ENCODE results near the gene MED12L. TPM values are rescaled to one million over a fixed set of nuclear protein-coding genes. Genes with fewer than 3 reads are reported as not detected.

Gene MED12L
- total RNA-seq, 6 donors from 2014 or later, result 0.27 to 1.5 (median 0.31) TPM; not detected in 2

DNA sequence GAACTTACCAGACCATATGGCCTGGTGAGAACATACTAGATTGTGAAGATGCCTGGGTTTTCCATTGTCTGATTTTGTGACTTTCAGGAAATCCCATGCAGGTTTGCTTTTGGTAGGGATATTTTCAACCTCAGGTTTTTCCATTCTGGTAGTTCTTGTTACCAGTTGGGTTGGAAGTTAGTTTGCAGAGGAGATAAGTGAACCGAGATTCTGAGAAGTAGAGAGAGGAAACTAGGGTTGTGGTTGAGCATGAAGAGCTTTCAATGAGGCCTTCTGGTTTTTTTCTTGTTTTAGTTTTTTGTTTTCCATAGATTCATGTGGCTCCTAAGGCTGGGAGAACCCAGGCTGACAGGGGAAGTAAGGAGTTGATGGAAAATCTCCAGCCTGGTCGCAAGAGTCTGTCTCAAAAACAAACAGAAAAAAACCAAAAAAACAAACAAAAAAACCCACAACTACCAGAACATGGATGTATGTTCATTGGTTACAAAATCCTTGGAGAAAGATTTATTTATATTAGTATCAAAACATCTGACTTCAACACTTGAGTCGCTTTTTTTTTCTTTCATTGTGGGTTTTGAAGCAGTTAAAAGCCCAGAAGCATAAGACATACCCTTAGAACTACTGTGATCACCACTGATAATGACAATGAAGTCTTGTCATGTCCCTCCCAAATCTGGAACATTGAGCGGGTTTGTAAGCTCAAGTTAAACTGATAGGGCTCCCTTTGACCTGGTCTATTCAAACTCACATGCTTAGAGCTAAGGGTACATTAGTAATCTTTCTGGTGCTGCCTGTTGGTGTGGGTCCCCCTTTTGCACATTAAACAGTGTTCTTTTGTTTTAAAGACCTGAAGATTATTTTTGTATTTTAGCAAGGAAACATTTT is 114.3 kb downstream of the MED12L start:
- H3K36me3 ChIP-seq, result no peaks in the 10 kb centered on the region
- no peak overlapping the region for H3K4me3 ChIP-seq
- peaks cover 0 to 4% (median 1%) of the 10 kb centered on the region in 4 donors for H3K4me1 ChIP-seq
- H3K27ac ChIP-seq, result no peak overlapping the region
- no peaks in the 10 kb centered on the region for H3K9me3 ChIP-seq
- ATAC-seq (ENCODE audit: low FRiP score in 2 of 2), result no peak
- 63 to 71% methylated on average over 4 of the region's 4 CpGs for WGBS, 2 donors
- DNase-seq, result no peak
- H3K27me3 ChIP-seq, result no peaks in the 10 kb centered on the region
- TF ChIP-seq, protein P1, sequence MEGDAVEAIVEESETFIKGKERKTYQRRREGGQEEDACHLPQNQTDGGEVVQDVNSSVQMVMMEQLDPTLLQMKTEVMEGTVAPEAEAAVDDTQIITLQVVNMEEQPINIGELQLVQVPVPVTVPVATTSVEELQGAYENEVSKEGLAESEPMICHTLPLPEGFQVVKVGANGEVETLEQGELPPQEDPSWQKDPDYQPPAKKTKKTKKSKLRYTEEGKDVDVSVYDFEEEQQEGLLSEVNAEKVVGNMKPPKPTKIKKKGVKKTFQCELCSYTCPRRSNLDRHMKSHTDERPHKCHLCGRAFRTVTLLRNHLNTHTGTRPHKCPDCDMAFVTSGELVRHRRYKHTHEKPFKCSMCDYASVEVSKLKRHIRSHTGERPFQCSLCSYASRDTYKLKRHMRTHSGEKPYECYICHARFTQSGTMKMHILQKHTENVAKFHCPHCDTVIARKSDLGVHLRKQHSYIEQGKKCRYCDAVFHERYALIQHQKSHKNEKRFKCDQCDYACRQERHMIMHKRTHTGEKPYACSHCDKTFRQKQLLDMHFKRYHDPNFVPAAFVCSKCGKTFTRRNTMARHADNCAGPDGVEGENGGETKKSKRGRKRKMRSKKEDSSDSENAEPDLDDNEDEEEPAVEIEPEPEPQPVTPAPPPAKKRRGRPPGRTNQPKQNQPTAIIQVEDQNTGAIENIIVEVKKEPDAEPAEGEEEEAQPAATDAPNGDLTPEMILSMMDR (IDR thresholded peaks at IDR 0.05), result no peak
- TF ChIP-seq POLR2A (IDR thresholded peaks at IDR 0.05) (no peak), EP300 (IDR thresholded peaks at IDR 0.05) (no peak), POLR2AphosphoS5 (IDR thresholded peaks at IDR 0.05) (no peak)

DNA sequence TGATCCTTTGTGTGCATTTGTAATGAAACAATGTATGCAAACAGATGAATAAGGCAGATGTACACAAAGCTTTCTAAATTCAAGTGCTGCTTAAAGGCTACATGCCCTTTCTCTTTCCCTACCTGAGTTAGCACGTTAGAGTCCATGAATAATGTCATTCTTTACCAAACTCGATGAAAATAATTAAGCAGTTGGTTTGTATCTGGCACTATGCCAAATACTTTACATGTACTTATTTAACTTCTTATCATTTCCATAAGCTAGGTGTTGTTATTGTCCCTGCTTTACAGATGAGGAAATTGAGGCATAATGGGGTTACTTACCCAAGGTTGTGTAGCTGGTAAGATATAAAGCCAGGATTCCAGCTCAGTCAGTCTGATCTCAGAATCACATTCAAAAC is 115.1 kb downstream of the MED12L start:
- 51 to 52% methylated on average over 2 of the region's 2 CpGs for WGBS, 2 donors
- no peak for TF ChIP-seq POLR2AphosphoS5 (IDR thresholded peaks at IDR 0.05)
- TF ChIP-seq, protein P1 (IDR thresholded peaks at IDR 0.05), result no peak
- TF ChIP-seq EP300 (IDR thresholded peaks at IDR 0.05), result no peak

DNA sequence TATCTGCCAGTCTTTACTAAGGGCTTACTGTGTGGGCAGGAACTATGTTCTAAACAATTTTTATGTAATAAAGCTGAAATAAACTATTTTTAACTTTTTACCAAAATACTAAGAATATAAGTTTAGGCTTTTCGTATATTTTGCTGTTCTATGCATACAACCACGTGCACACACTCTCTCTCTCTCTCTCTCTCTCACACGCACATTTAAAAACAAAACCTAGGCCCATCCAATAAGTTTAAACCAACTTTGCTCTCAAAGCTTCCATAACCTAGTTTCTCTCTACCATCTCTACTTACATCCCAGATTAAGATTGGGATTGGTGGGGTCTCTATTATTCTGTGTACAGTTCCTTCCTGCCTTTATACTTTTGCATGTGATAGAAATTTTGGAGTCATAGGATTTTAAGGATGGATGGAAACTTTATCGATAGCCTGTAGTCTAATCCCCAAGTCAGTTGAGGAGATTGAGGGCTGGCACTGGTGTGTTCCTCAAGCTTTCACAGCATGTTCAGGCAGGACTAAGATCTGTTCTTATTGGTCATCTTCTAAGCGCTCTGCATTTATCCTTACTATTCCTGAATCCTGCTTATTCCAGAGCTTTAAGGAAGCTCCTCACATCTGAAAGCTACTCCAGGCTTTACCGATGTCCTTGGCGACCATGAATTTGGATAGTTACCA is 115.7 kb downstream of the MED12L start:
- Histone ChIP-seq H3K9me3 (no peaks in the 10 kb centered on the region), H3K4me3 (peak overlapping the region in 1 of 4 donors; percentile 19), H3K36me3 (no peaks in the 10 kb centered on the region), H3K4me1 (peaks cover 0 to 7% (median 4%) of the 10 kb centered on the region in 4 donors), H3K27ac (peak overlapping the region in 2 of 4 donors; percentile 8 to 37), H3K27me3 (no peaks in the 10 kb centered on the region)
- no peak for DNase-seq
- ATAC-seq (ENCODE audit: low FRiP score in 2 of 2), result no peak
- TF ChIP-seq, protein P1 (IDR thresholded peaks at IDR 0.05), result no peak
- TF ChIP-seq POLR2A (IDR thresholded peaks at IDR 0.05), result no peak
- TF ChIP-seq EP300 (IDR thresholded peaks at IDR 0.05), result no peak
- no peak for TF ChIP-seq POLR2AphosphoS5 (IDR thresholded peaks at IDR 0.05)
- WGBS, 2 donors, result 87 to 93% methylated on average over 7 of the region's 7 CpGs

More for the DNA sequence above, 115.1 kb downstream of the MED12L start:
- DNase-seq, result no peak
- H3K4me1 ChIP-seq, result peaks cover 0 to 7% (median 4%) of the 10 kb centered on the region in 4 donors
- peak overlapping the region in 1 of 4 donors; percentile 17 for H3K27ac ChIP-seq
- no peak overlapping the region for H3K4me3 ChIP-seq
- no peaks in the 10 kb centered on the region for H3K9me3 ChIP-seq
- H3K36me3 ChIP-seq, result no peaks in the 10 kb centered on the region
- no peak for ATAC-seq (ENCODE audit: low FRiP score in 2 of 2)
- no peaks in the 10 kb centered on the region for H3K27me3 ChIP-seq

DNA sequence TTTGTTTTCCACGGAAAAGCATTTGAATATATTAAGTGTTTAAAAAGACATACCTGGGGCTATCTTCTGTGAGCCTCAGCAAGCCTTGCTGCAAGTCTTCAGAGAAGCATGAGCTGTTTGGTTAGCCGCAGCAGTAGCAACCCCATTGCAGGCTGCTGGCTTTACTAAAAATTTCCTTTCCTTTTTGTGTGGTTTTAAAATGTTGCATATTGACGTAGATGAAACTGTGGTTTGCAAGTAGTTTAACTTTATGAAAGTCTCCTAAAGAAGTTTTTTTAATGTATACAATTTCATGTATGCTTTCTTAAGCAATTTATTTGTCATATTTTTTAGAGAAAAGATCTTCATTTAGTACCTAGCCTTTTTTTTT is 117.6 kb downstream of the MED12L start, which contains the start of gene GPR171:
Gene GPR171 (minus strand): TSS at position 166 of the 370 bp plus-strand sequence. CDS start 3,830 bp downstream, outside the sequence.
- H3K27ac ChIP-seq, result peak within 1 kb of the TSS in 3 of 4 donors; percentile 8 to 67 (median 37)

More for the DNA sequence above, 117.6 kb downstream of the MED12L start, which contains the start of gene GPR171:
- peak within 1 kb of the TSS in 3 of 4 donors; percentile 1 to 19 (median 13) for H3K4me3 ChIP-seq
- H3K27me3 ChIP-seq, result no peaks in the 10 kb centered on the region
- ATAC-seq (ENCODE audit: low FRiP score in 2 of 2) (no peak), DNase-seq (no peak)
- peaks cover 0 to 7% (median 4%) of the 10 kb centered on the region in 4 donors for H3K4me1 ChIP-seq
- H3K9me3 ChIP-seq, result no peaks in the 10 kb centered on the region
- no peak for TF ChIP-seq EP300 (IDR thresholded peaks at IDR 0.05)
- peak in 2 of 4 donors; percentile 43 to 57 for TF ChIP-seq POLR2A (IDR thresholded peaks at IDR 0.05)
- 75 to 80% methylated on average over 3 of the region's 3 CpGs for WGBS, 2 donors
- H3K36me3 ChIP-seq, result no peaks in the 10 kb centered on the region

Data from upper lobe of left lung (tissue), 6 donors.